ENCODE data around the gene PARP3.
A peak's percentile ranks its signal among the peaks of the same experiment; 100 is the strongest.
"Not testable (repeated sequence)": the region's sequence is repeated elsewhere in the genome, so short reads cannot be mapped to it uniquely, and the experiment has no call there.

Gene PARP3

DNA sequence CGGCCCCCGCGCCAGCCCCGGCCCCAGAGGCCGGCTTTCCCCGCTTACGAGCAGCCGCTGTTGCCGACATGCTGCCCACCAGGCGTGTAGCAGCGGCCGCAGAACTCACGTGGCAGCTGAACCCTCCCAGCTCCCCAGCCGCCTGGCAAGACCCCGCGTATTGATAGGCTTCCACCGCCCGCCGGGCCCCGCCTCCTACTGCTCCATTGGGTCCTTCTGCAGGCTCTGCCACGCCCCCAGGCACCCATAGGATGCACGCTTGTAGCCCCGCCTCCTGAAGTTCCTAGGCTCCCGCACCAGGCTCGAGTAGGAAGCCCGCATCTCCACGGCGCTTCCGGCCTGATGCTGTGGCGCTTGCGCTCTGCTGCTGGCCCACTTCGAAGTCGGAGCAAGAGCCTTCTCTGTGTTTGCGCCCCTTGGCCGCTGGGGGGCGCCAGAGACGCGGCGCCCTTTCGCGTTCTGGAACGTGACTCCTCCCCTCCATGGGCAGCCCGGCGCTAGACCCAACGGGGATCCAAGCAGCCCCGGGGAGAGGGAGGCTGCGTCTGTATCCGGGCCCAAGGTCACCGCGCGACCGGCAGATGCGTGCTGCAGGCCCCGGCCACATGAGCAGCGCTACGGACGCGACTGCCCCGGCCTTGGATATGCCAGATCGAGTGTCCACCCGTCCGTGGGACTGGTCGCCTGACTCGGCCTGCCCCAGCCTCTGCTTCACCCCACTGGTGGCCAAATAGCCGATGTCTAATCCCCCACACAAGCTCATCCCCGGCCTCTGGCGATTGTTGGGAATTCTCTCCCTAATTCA is at the start of gene PARP3, which contains the start of gene RRP9:
Gene PARP3 (plus strand): TSS at position 566 of the 805 bp plus-strand sequence. CDS start 993 bp downstream, outside the sequence.
Gene RRP9 (minus strand): TSS at position 107 of the 805 bp plus-strand sequence. CDS start 37 bp downstream, at position 70.
- peak; percentile 100 for DNase-seq (ENCODE audit: low read depth)

DNA sequence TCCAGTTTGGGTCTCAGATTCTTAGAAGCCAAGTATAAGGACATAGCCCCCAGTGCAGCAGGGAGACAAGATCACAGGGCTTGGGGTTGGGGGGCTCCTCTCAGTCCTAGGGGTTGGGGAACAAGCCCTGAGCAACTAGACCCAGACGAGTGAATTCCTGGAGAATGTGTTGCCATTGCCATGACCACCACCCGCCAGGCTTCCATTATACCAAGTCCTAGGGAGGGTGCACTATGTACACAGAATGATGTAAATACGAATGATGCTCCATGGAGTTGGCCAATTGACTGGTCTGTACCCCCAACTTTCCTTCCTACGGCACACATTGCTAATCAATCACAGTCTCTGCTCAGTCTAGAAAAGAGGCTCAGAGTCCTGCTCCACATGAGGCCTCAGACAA is 47.8 kb upstream of the PARP3 start:
- no peak for DNase-seq (ENCODE audit: low read depth)

DNA sequence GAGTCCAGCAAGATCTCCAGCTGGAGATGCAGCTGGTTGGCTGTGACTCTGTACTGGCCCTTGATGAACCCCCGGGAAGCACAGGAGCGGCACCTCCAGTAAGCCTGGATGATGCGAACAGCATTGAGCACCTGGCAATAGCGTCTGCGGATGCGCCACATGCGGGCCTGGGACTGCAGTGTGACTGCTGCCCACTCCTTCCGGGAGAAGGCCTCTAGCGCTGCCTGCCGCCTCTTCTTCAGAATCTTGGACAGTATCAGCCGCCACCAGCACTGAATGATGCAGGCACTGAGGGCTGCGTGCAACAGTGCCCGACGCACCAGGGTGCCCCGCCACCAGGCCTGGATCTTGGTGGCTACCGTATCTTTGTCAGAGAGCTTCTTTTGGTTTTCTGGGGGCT is 47.2 kb upstream of the PARP3 start:
- DNase-seq (ENCODE audit: low read depth): no peak

DNA sequence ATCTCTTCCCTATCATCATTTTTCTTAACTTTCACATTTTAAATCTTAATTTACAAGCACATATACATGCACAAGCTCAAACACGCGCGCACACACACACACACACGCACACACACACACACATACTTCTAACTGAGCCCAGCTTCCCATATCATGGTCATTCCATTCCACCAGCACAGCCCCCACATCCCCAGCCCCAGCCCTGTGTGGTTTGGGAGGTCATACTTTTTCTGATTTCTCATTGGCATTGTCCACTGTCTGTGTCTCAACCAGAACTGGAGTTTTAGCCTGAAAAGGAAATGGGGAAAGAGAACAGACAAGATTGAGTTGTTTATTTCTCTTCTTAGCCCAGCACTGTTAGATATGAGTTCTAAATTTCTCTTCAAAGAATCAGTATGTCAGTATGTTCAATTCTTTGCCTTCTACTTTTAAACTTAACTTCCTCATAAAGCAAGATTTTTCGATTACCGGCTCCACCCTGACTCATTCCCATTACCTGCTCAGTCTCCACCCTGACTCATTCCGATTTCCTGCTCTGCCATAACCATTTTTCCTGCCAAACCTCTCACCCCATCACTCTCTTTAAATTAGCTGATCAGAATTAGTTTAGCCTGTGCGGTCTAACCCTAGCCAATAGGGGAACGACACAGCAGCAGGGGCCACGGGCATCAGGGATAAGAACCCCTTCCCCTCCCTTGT is 45.4 kb upstream of the PARP3 start:
- DNase-seq (ENCODE audit: low read depth): no peak

DNA sequence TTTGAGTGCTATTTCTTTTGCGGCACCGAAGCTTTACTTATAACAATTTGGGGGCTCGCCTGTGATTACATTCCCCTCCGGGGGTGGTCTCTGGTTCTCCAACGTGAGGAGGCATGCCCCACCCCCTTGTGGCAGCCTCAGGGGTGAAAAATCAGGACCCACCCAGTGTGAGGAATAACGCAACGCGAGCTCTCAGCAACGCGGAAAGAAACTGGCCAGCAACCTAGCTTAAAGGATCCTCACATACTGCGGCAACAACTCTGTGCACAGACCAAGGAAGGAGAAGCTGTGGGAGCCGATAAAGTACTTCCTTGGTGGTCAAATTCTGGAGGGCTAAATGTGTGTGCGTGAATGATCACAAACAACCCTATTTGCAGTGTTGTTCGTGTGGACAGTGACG is 44.8 kb upstream of the PARP3 start:
- DNase-seq (ENCODE audit: low read depth): no peak

DNA sequence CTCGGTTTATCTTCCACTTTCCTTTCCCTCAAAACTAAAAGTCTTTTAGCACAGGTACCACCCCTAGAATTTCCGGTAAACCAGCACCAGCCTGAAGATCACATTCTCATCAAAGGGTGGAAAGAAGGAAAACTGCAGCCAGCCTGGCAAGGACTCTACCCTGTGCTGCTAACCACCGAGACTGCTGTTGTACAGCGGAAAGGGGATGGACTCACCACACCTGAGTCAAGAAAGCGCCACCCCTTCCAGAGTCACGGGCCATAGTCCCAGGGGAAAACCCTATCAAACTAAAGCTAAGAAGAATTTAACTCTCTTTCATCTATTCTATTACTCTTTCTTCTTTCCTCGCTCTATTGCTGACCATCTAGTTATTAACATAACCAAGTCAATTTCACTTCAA is 42.1 kb upstream of the PARP3 start:
- not testable (repeated sequence) for DNase-seq (ENCODE audit: low read depth)

DNA sequence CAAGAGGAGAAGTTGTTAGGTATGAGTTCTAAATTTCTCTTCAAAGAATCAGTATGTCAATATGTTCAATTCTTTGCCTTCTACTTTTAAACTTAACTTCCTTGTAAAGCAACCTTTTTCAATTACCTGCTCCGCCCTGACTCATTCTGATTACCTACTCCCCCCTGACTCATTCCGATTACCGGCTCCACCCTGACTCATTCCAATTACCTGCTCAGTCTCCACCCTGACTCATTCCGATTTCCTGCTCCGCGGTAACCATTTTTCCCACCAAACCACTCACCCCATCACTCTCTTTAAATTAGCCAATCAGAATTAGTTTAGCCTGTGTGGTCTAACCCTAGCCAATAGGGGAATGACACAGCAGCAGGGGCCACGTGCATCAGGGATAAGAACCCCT is 39.8 kb upstream of the PARP3 start:
- DNase-seq (ENCODE audit: low read depth): not testable (repeated sequence)

DNA sequence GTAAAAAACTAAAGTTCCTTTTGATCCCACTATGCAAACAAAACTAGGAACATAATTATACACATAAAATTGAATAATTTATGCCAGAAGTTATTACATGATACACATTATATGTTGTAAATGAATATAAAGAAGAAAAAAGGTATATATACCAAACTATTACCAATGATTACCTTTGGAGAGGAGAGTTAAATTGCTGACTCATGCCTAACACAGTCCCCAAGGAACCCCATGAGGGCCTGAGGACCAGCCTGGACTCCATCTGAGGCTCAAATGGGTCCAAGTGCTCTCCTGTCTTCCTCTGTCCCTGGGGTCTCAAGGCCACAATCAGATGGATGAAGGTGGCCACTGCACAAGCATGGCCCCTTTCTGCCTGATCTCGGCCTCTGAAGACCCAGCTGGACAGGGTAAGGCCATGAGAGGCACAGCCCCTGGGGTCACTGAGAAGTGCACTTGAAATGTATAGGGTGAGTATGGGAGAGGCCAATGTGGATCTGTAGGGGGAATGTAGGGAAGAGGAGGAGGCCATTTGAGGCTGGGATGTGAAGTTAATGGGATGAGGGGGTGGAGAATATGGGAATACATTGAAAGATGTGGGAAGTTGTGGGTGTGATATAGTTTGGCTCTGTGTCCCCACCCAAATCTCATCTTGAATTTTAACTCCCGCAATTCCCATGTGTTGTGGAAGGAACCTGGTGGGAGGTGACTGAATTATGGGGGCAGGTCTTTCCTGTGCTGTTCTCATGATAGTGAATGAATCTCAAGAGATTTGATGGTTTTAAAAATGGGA is 37.9 kb upstream of the PARP3 start:
- no peak for DNase-seq (ENCODE audit: low read depth)

DNA sequence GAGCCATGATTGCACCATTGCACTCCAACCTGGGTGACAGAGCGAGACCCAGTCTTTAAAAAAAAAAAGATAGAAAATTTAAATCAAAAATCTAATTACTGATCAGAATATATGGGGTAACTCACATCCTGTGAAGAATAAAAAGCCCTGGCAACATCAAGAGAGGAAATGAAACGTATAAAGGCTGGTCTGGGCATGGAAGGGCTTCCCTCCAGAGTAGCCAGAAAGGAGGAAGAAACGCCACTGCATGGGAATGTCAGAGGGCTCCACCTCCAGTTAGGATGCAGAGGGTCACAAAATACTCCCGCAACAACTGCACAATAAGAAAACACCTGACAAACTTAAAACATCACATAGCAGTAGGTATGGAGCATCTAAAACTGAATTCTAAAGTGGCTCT is 34.1 kb upstream of the PARP3 start:
- DNase-seq (ENCODE audit: low read depth): no peak

DNA sequence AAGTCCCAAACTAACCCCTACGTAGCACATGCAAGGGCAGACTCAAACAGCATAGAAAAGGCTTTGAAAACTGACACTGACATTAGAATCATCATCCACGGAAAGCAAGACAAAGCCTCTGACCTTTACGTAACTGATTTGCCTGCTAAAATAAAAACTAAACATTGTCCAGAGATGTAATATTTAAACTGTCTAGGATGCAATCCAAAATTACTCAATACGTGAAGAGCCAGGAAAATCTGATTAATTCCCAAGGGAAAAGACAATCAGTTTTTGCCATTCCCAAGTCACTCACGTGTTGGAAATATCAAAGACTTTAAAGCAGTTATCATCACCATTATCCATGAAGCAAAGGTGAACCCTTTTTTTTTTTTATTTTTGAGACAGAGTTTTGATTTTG is 25.7 kb upstream of the PARP3 start:
- no peak for DNase-seq (ENCODE audit: low read depth)

DNA sequence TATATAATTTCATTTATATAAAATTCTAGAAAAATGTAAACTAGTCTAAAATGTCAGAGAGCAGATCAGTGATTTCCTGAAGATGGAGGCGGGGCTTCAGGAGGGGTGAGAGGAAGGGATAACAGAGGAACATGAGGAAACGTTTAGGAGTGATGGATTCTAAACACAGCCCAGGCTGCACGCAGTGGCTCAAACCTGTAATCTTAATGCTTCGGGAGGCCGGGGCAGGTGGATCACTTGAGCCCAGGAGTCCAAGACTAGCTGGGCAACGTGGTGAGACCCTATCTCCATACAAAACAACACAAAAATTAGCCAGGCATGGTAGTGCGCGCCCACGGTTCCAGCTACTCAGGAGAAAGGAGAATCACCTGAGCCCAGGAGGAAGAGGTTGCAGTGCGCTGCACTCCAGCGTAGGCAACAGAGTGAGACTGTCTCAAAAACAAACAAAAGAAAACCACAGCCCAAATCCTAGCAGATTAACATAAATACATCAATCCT is 21.0 kb upstream of the PARP3 start:
- DNase-seq (ENCODE audit: low read depth): no peak

DNA sequence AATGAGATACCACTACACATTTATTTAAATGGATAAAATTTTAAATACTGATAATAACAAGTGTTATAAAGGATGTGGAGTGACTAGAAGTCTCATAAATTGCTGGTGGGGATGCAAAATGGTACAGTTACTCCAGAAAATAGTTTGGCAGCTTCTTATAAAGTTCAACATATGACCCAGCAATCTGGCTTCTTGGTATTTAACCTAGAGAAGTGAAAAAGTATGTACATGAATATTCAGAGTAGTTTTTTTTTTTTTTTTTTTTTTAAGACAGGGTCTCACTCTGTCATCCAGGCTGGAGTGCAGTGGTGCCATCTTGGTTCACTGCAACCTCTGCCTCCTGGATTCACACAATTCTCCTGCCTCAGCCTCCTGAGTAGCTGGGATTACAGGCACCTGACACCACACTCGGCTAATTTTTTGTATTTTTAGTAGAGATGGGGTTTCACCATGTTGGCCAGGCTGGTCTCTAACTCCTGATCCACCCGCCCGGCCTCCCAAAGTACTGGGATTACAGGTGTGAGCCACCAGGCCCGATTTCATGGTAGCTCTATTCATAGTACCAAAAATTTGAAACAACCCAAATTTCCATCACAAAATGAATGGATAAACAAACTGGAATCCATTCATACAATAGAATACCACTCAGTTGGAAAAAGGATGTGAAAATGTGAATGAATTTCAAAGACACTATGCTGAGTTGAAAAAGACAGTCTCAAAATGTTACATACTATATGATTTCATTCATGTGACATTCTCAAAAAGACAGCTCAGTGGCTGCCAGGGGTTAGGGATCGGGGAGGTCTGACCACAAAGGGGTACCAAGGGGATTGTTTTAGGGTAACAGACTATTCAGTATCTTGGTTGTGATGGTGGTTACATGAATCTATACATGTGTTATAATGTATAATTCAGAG is 14.8 kb upstream of the PARP3 start:
- no peak for DNase-seq (ENCODE audit: low read depth)

DNA sequence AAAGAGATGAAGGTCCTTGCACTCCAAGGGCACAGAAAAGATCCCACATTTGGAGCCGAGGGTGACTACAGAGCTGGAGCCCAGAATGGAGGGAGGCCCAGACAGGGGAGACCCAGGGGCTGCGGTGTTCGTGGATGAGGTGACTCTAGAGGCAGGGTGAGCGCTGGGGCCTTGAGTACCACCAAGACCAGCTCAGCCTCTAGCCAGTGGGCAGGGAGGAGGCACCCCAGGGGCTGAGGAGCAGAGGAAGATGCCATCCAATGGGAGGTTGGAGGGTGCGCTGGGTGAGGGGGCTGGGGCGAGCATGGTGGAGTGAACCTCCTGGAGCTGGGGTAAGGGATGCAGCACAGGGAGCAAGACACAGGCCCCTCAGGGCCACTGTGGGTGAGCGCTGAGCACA is 13.7 kb upstream of the PARP3 start:
- no peak for DNase-seq (ENCODE audit: low read depth)

DNA sequence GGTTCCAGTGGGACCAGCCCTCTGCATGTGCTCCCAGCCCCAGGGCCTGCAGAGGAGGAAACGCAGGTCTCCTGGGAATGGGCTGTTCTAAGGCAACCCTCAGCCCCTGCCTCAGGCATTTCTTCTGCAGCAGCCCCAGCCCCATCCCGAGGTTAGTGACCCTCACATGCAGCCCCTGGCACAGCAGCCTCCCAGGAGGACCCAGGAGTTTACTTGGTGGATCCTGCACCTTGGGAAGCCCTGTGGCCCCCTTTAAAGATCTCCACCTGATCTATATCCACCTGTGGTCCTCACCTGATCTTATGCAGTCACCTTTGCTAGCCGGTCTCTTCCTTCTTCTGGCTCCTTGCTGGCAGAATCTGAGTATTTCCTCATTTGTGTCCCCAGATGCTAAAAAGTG is 13.2 kb upstream of the PARP3 start:
- not testable (repeated sequence) for DNase-seq (ENCODE audit: low read depth)

DNA sequence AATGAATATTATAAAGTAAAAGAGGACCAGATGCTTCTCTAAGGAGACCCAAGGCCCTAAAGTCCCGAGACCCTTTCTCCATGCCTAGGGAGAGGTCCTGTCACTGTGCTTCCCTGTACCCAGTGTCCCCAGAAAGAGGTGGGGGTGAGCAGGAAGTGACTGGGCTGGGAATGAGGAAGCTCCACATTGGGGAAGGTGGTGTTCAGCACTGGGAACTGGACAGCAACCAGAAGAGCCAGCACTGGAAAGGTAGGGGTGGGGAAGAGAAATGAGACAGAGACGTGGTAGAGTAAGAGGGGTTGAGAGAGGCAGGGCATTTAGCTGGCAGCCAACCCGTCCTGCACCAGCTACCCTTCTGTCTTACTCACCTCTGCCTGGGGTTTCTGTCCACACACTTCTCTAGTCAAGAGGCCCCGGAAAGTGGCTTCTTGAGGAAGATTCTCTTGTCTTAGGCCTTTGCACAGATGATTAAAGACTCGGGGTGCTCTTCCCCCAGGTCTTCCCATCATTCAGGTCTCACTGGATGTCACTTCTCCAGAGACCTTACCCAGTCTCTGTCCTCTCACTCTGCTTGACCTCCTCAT is 12.7 kb upstream of the PARP3 start:
- DNase-seq (ENCODE audit: low read depth): no peak

DNA sequence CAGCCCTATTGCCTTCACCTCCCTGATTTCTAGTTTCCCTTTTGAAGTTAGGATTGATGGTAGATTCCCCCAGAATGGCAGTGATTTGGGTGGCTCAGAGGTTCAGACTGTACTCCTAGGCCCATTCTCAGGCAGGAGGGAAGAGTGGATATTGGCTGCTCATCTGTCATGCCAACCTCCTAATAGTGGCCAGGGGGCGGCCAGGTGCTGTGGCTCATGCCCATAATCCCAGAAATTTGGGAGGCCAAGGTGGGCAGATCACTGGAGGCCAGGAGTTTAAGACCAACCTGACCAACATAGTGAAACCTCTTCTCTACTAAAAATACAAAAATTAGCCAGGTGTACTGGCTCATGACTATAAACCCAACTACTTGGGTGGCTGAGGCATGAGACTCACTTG is 11.7 kb upstream of the PARP3 start:
- DNase-seq (ENCODE audit: low read depth): no peak

DNA sequence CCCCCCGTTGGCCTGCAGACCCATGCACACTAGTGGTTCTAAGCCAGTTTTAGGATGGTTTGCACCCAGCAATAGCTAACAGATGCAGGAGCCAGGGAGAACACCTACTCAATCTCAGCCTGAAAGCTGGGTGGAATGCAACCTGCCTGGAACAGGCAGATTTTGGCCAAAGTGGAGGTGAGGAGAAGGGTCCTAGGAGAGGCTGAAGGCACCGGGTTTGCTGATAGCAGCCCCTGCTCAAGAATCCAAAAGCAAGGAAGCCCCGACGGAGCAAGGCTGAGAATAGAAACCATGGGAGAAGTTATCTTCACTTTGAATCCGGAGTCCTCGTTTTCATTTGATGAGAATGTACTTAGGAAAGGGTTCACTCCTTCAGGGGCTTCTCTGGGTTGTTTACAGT is 10.4 kb upstream of the PARP3 start:
- DNase-seq (ENCODE audit: low read depth): no peak

DNA sequence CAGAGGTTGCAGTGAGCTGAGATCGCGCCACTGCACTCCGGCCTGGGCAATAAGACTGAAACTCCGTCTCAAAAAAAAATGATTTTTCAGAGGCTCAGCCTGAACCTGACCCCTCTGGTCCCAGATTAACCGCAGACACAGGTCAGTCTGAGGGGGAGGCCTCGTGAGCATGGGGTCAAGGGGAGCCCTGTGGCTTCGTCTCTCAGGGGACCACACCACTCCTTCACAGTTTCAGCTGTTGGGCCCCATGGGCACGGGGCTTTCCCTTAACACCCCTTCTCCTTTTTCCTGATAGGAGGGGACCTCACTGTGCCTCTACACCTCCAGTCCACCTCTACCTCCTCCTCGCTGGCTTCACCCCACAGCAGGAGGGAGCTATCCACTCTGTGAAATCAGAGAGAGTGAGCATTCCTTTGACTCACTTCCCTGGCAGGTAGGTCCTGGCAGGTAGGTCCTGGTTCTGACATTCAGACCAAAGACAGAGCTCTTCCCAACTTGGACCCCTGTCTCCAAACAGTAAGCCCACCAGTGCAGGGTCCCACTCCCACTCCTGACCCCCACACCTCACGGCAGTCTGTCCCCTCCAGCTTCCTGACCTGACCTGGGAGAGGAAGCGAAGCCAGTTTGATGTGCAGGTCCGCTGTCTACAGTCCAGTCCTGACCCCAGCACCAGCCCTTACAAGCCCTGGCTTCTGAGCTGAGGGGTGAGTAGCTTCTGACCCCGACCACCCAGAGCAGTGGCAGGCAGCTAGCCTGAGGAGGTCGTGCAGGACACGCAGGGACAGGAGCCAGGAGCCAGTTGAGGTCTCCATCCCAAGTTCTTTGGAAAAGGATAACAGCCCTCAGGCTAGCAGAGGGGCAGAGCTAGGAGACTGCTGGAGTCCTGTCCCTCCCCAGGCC is 9.4 kb upstream of the PARP3 start:
- no peak for DNase-seq (ENCODE audit: low read depth)

DNA sequence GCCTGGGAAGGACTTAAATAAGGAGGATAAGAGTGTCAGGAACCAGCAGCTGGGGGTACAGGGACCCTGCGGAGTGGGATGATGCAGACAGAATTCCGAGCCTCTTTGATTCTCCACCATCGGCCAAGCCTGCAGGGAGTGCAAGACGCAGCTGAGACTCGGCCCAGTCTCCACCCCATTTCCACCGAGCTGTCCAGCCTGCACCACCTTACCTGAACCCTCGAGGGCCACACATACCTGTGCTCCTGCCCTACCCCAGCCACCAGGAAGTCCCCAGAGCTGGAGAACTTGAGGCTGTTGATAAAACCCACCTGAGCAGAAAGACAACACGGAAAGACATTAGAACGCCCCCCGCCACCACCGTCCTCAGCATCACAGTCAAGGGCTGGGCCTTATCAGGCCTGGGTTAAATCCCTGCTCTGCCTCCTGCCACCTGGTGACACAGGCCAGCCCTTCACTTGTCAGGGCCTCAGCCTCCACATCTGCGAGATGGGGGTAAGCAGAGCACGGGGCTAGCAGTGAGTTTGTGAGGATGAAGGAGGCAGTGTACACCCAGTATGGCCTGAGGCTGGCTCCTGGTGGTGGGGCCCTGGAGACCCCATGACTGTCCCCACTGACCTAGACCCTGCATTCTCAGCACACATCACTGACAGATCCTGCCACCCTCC is 8.6 kb upstream of the PARP3 start:
- DNase-seq (ENCODE audit: low read depth): no peak
